Thyroid gland (tissue), 4 donors: ENCODE measurements around the gene CSNK1A1. TPM values are rescaled to one million over a fixed set of nuclear protein-coding genes. Genes with fewer than 3 reads are reported as not detected.

Experiments
- DNase-seq, 2 donors: peaks; one replicate each; pipeline ENCODE4 v3.0.0-alpha.2; 2019
- H3K27ac ChIP-seq, 3 donors: fragments of 200-600 bp; sonication (generic); 1 replicate in 2 of 3; 2 replicates in 1 of 3; pipeline ENCODE4 v1.5.1; 2016 to 2019; ENCODE audit warnings: mild to moderate bottlenecking in 1 of 3, moderate library complexity in 1 of 3
- H3K27me3 ChIP-seq: fragments of 200-600 bp; sonication (generic); one replicate; pipeline ENCODE4 v1.5.1; 2019
- H3K36me3 ChIP-seq, 2 donors: fragments of 200-600 bp; sonication (generic); one replicate each; pipeline ENCODE4 v1.5.1; 2016 to 2019
- H3K4me1 ChIP-seq, 2 donors: fragments of 200-600 bp; sonication (generic); one replicate each; pipeline ENCODE4 v1.5.1; 2017 to 2019
- H3K4me3 ChIP-seq, 3 donors: fragments of 200-600 bp; sonication (generic); replicated peaks in 1 of 3; 1 replicate in 2 of 3; 2 replicates in 1 of 3; pipeline ENCODE4 v1.5.1; 2016; ENCODE audit warnings: mild to moderate bottlenecking in 1 of 3
- H3K9me3 ChIP-seq: fragments of 200-600 bp; sonication (generic); one replicate; pipeline ENCODE4 v1.5.1; 2017
- CTCF ChIP-seq, 6 experiments: fragments of 200-600 bp in 3 of 6; fragments of 450-650 bp in 3 of 6; sonication (generic) in 3 of 6; IDR thresholded peaks; one replicate each; pipeline ENCODE4 v1.5.1; 2016 to 2019; ENCODE audit warnings: antibody characterized with exemption in 6 of 6, mild to moderate bottlenecking in 2 of 6, inconsistent platforms in 1 of 6, moderate library complexity in 1 of 6
- POLR2A ChIP-seq, 2 donors: fragments of 450-650 bp; IDR thresholded peaks; one replicate each; pipeline ENCODE4 v1.6.1; 2017; ENCODE audit warnings: antibody characterized with exemption in 2 of 2, mild to moderate bottlenecking in 2 of 2, moderate library complexity in 1 of 2
- WGBS, 2 donors: methylation state at CpG; one replicate each; pipeline ENCODE4 v1.1.5; 2017; 5-methylcytosine and 5-hydroxymethylcytosine counted together
- intact Hi-C: fragments of 100-400 bp; cut with DNase I; formaldehyde crosslinking; loops from one replicate; pipeline ENCODE4 v1.15.1; 2023
- total RNA-seq, 4 donors: library from RNA; depleted of rRNA; stranded (reverse); fragments of >200 nt; gene quantifications; one replicate each; pipeline ENCODE4 v1.2.3, GENCODE V29; 2016

CSNK1A1 gene
- total RNA-seq, 4 donors from 2014 or later: 183 to 262 (median 202) TPM

GRCh38 chr5:149532413-149532812 is 18.8 kb downstream of the CSNK1A1 start:
- DNase-seq: no peak
- H3K27ac ChIP-seq: no peak overlapping the region
- 86 to 87% methylated on average over 7 of the region's 7 CpGs for WGBS, 2 donors
- H3K36me3 ChIP-seq: no peaks in the 10 kb centered on the region
- no peaks in the 10 kb centered on the region for H3K9me3 ChIP-seq
- intact Hi-C loops: no loop called here
- peaks cover 57 to 68% of the 10 kb centered on the region in 2 donors for H3K4me1 ChIP-seq
- H3K27me3 ChIP-seq: no peaks in the 10 kb centered on the region
- H3K4me3 ChIP-seq: no peak overlapping the region
- TF ChIP-seq CTCF (IDR thresholded peaks at IDR 0.05) (no peak), POLR2A (IDR thresholded peaks at IDR 0.05) (no peak)

DNA sequence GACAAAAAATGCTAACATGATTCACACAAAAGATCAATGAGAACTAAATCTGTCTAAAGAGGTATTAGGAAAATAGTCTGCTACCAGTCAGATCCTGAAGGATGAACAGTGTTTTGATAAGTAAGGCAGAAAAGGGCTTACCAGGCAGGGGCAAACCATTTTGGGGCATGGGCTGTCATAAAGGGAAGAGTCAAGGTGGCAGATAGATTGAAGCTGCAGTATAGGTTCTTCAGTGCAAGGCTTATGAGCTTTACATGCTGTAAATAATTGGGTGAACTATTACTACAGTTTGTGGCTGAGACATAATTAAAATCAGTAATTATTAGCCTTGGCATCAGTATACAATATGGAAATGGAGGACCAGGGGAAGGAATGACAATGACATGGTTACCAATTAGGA is 21.8 kb downstream of the CSNK1A1 start:
- intact Hi-C loops: no loop called here
- DNase-seq: no peak
- peaks cover 58 to 69% of the 10 kb centered on the region in 2 donors for H3K4me1 ChIP-seq

DNA sequence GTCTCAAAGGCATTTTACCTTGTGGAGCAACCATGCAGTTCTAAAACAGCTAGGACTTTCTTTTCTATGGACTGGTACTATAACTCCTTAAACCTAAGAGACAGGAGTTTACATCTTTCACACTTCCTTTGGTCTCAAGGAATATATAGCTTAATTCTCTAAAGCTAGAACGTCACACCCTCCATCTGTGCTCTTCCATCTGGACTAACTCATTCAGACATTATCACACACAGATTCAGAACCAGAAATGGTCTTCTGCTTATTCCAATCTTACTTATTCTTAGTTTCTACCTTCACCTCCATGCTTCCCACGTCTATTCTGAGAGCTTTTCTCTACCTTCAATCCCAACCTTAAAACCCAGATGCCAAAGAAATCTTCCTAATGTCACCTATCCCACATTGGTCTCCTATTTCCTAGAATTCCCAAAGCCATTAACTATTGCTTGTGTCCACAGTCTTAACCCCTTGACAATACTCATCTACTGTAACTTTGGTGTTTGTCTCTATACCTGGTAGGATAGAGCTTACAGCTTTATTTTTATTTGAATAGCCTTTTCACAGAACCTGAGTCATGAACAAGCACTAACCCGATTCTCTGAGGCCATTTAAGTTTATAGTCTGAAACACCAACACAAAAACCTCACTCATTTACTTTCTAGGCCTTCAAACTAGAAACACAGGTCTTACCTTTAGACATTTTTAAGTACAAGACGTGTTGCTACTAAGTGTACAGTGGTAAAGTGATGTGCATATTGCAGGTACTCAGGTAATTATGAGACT is 22.8 kb downstream of the CSNK1A1 start:
- H3K36me3 ChIP-seq: peaks cover 0 to 2% of the 10 kb centered on the region in 2 donors
- 73 to 83% methylated on average over 4 of the region's 4 CpGs for WGBS, 2 donors
- H3K9me3 ChIP-seq: no peaks in the 10 kb centered on the region
- DNase-seq: no peak
- H3K4me3 ChIP-seq: no peak overlapping the region
- H3K27me3 ChIP-seq: no peaks in the 10 kb centered on the region
- peaks cover 56 to 67% of the 10 kb centered on the region in 2 donors for H3K4me1 ChIP-seq
- no peak for TF ChIP-seq POLR2A (IDR thresholded peaks at IDR 0.05)
- TF ChIP-seq CTCF (IDR thresholded peaks at IDR 0.05): no peak
- intact Hi-C loops: no loop called here
- H3K27ac ChIP-seq: no peak overlapping the region

More for the DNA sequence above, 21.8 kb downstream of the CSNK1A1 start:
- H3K27me3 ChIP-seq: no peaks in the 10 kb centered on the region
- no peaks in the 10 kb centered on the region for H3K36me3 ChIP-seq
- no peak overlapping the region for H3K4me3 ChIP-seq
- TF ChIP-seq POLR2A (IDR thresholded peaks at IDR 0.05) (no peak), CTCF (IDR thresholded peaks at IDR 0.05) (no peak)
- no peak overlapping the region for H3K27ac ChIP-seq
- H3K9me3 ChIP-seq: no peaks in the 10 kb centered on the region

DNA sequence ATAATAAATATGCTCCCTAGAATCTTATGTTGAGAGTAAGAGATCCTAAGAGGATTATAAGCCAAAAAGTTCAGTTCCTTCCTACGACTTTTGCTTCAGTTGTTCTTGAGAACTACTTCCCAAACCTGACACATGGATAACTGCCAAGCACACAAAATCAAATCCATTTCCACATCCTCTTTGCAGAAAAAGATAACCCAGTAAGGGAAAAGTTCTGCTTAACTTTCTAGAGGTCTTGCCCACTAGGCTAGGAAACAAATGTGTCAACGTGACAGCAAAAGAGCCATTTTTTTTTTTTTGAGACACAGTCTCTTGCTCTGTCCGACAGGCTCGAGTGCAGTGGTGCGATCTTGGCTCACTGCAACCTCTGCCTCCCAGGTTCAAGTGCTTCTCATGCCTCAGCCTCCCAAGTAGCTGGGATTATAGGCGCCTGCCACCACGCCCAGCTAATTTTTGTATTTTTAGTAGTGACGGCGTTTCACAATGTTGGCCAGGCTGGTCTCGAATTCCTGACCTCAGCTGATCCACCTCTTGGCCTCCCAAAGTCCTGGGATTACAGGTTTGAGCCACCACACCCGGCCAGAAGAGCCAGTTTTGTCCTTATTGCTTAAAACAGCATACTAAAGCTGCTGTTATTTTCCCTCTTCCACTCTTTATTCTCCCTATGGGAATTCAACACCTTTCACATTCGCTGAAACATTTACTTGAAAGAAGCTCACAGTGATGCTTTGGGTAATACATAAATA is 24.2 kb downstream of the CSNK1A1 start:
- peak overlapping the region in 2 of 3 donors; percentile 6 to 61 for H3K27ac ChIP-seq
- peak in 1 of 2 donors; percentile 18 for DNase-seq
- H3K36me3 ChIP-seq: peaks cover 3 to 6% of the 10 kb centered on the region in 2 donors
- TF ChIP-seq POLR2A (IDR thresholded peaks at IDR 0.05): no peak
- TF ChIP-seq CTCF (IDR thresholded peaks at IDR 0.05): no peak
- H3K27me3 ChIP-seq: no peaks in the 10 kb centered on the region
- 44 to 47% methylated on average over 12 of the region's 12 CpGs for WGBS, 2 donors
- intact Hi-C loops: no loop called here
- peaks cover 47 to 61% of the 10 kb centered on the region in 2 donors for H3K4me1 ChIP-seq
- H3K4me3 ChIP-seq: no peak overlapping the region
- no peaks in the 10 kb centered on the region for H3K9me3 ChIP-seq
